Measurements from ENCODE around the gene FHOD3. TPM values are rescaled to one million over a fixed set of nuclear protein-coding genes. Genes with fewer than 3 reads are reported as not detected.
A peak's percentile ranks its signal among the peaks of the same experiment; 100 is the strongest.

The FHOD3 gene
- total and polyA plus RNA-seq, 2 of the 4 experiments (the other 2 are of a cell fraction), result 14.6 to 16.0 TPM

- POLR2A ChIA-PET (ENCODE audit: unreplicated experiment), result no interaction called here
- intact Hi-C loops (cut with micrococcal nuclease), result no loop called here
- dilution Hi-C loops (cut with HindIII; ENCODE audit: low sequenced_read_pairs, unreplicated experiment), result no loop called here
- Histone ChIP-seq H3K9me3 (ENCODE audit: control insufficient read depth, insufficient read depth, low read length) (no peaks in the 10 kb centered on the region), H3K4me1 (ENCODE audit: control insufficient read depth, insufficient read depth, low read length) (peaks cover 14% of the 10 kb centered on the region), H3K14ac (replicated peaks; ENCODE audit: low read depth, low read length) (no peak overlapping the region), H2AK9ac (replicated peaks; ENCODE audit: low read depth, low read length, poor library complexity) (no peak overlapping the region), H3K79me1 (ENCODE audit: low read depth in 1 of 2, low read length in 2 of 2) (peaks cover 10 to 21% of the 10 kb centered on the region in 2 experiments; a peak in 3 of 4 replicates), H3K9me1 (ENCODE audit: insufficient read depth, low read length) (peaks cover 12% of the 10 kb centered on the region), H4K91ac (ENCODE audit: insufficient read depth, low read depth, low read length) (no peak overlapping the region), H2AFZ (replicated peaks; ENCODE audit: low read length, poor library complexity) (no peak overlapping the region), H4K20me1 (ENCODE audit: insufficient read depth, low read length) (no peaks in the 10 kb centered on the region), H3K36me3 (ENCODE audit: control insufficient read depth, insufficient read depth, low read length) (no peaks in the 10 kb centered on the region), H3K27me3 (ENCODE audit: control insufficient read depth, insufficient read depth, low read length) (no peaks in the 10 kb centered on the region), H2BK20ac (ENCODE audit: low read depth, low read length) (no peak overlapping the region), H4K8ac (ENCODE audit: low read depth in 2 of 2, low read length in 2 of 2) (no peak overlapping the region), H4K5ac (ENCODE audit: low read depth, low read length) (no peak overlapping the region), H3K56ac (ENCODE audit: extremely low read depth, insufficient read depth, low read length) (no peak overlapping the region), H3K4ac (ENCODE audit: low read depth, low read length) (no peak overlapping the region), H3K18ac (ENCODE audit: low read depth, low read length) (no peak overlapping the region), H2BK15ac (ENCODE audit: low read depth, low read length) (no peak overlapping the region), H3K27ac (ENCODE audit: insufficient read depth, low read length) (no peak overlapping the region), H3K9ac (ENCODE audit: low read depth, low read length) (no peak overlapping the region), H2BK120ac (ENCODE audit: low read depth, low read length) (no peak overlapping the region), H3K4me2 (ENCODE audit: low read depth, low read length) (0 out of 2 replicates have a peak overlapping the region, but pooled peaks have one; percentile 7), H2BK5ac (ENCODE audit: low read depth, low read length, poor library complexity, severe bottlenecking) (no peak overlapping the region), H2AK5ac (ENCODE audit: low read depth, low read length) (no peak overlapping the region), H3K23ac (ENCODE audit: low read depth, low read length) (no peak overlapping the region), H3K4me3 (ENCODE audit: insufficient read depth, low read depth, low read length) (no peak overlapping the region)
- CTCF ChIA-PET, result interaction anchor here (0.9 to 1.9 kb wide), 2 partner anchors 20 to 24 kb away, joined by 3 to 8 read pairs; no protein-coding TSS in a partner anchor
- DNase-seq (peak; percentile 94), ATAC-seq (ENCODE audit: low read depth) (peak; percentile 76)
- TF ChIP-seq RAD21 (IDR thresholded peaks at IDR 0.05; ENCODE audit: low read length) (no peak), CEBPB (IDR thresholded peaks at IDR 0.05; ENCODE audit: low read depth, low read length) (peak; percentile 41; the same call in 1 of the 2 replicates), SMC3 (IDR thresholded peaks at IDR 0.05; ENCODE audit: low read depth, low read length) (no peak), NFE2L2 (IDR thresholded peaks at IDR 0.05; ENCODE audit: low read depth, low read length) (peak; percentile 83), FOS (IDR thresholded peaks at IDR 0.05; ENCODE audit: low read depth, low read length) (peak; percentile 82), MAZ (IDR thresholded peaks at IDR 0.05; ENCODE audit: borderline replicate concordance, low read depth, low read length) (peak; percentile 97)
- WGBS, 2 experiments (ENCODE audit: extremely low coverage in 2 of 2, insufficient read length in 1 of 2), result no CpG with 5 or more reads among the region's 6 CpGs
- in situ Hi-C loops (cut with MboI; ENCODE audit: low sequenced_read_pairs), result no loop called here
- BruUV-seq (replicated peaks), result no TSS peak
Observed at GRCh38 chr18:36711813-36712444, 414.4 kb downstream of the FHOD3 start.

Data from IMR-90 (cell line).